Measurements from ENCODE around the gene SPG7. TPM values are rescaled to one million over a fixed set of nuclear protein-coding genes. Genes with fewer than 3 reads are reported as not detected.

The SPG7 gene
- total RNA-seq, 1 donor from 2014 or later: 96.1 TPM

GRCh38 chr16:89598199-89598598 is 90.0 kb downstream of the SPG7 start:
- Mint-ChIP-seq H3K36me3 (ENCODE audit: low read depth, unreplicated experiment) (no peaks in the 10 kb centered on the region), H3K9me3 (ENCODE audit: unreplicated experiment) (no peaks in the 10 kb centered on the region), H3K27me3 (ENCODE audit: low read depth, unreplicated experiment) (no peaks in the 10 kb centered on the region), H3K4me1 (ENCODE audit: low read depth, unreplicated experiment) (peaks cover 10% of the 10 kb centered on the region), H3K27ac (ENCODE audit: unreplicated experiment) (no peak overlapping the region), H3K4me3 (ENCODE audit: unreplicated experiment) (no peak overlapping the region)
- no peak overlapping the region for H3K9ac ChIP-seq (ENCODE audit: low read length)
- H3K4me2 ChIP-seq (ENCODE audit: low read length): no peak overlapping the region
- no peak for DNase-seq (ENCODE audit: low read depth)
- no peak for TF ChIP-seq EZH2 (IDR thresholded peaks at IDR 0.05; ENCODE audit: insufficient read depth, low read length)
- no peak for TF ChIP-seq CTCF (IDR thresholded peaks at IDR 0.05; ENCODE audit: insufficient read depth, low read depth, low read length)
- H3K36me3 ChIP-seq (ENCODE audit: insufficient read depth, low read length): no peaks in the 10 kb centered on the region
- H2AFZ ChIP-seq (ENCODE audit: low read depth, low read length): no peak overlapping the region
- H3K4me1 ChIP-seq (ENCODE audit: insufficient read depth, low read length): peaks cover 13% of the 10 kb centered on the region
- no peak for FAIRE-seq
- no peak overlapping the region for H3K27ac ChIP-seq (ENCODE audit: low read depth, low read length)
- no peaks in the 10 kb centered on the region for H4K20me1 ChIP-seq (ENCODE audit: insufficient read depth, low read length)
- H3K79me2 ChIP-seq (ENCODE audit: insufficient read depth, low read length): no peaks in the 10 kb centered on the region
- H3K4me3 ChIP-seq (ENCODE audit: insufficient read depth, low read depth, low read length): no peak overlapping the region
- no peaks in the 10 kb centered on the region for H3K9me3 ChIP-seq (ENCODE audit: insufficient read depth, low read depth, low read length)
- no peaks in the 10 kb centered on the region for H3K27me3 ChIP-seq (ENCODE audit: insufficient read depth, low read length)

GRCh38 chr16:89599451-89599858 is 91.3 kb downstream of the SPG7 start:
- H3K4me3 Mint-ChIP-seq (ENCODE audit: unreplicated experiment): no peak overlapping the region

More at GRCh38 chr16:89599451-89599858, 91.3 kb downstream of the SPG7 start:
- no peaks in the 10 kb centered on the region for H3K9me3 Mint-ChIP-seq (ENCODE audit: unreplicated experiment)
- H3K27ac Mint-ChIP-seq (ENCODE audit: unreplicated experiment): no peak overlapping the region
- Histone ChIP-seq H3K27ac (ENCODE audit: low read depth, low read length) (no peak overlapping the region), H3K4me3 (ENCODE audit: insufficient read depth, low read depth, low read length) (no peak overlapping the region), H3K9me3 (ENCODE audit: insufficient read depth, low read depth, low read length) (no peaks in the 10 kb centered on the region), H3K27me3 (ENCODE audit: insufficient read depth, low read length) (no peaks in the 10 kb centered on the region), H4K20me1 (ENCODE audit: insufficient read depth, low read length) (no peaks in the 10 kb centered on the region), H3K36me3 (ENCODE audit: insufficient read depth, low read length) (no peaks in the 10 kb centered on the region), H3K4me1 (ENCODE audit: insufficient read depth, low read length) (peaks cover 13% of the 10 kb centered on the region), H2AFZ (ENCODE audit: low read depth, low read length) (no peak overlapping the region), H3K4me2 (ENCODE audit: low read length) (no peak overlapping the region), H3K79me2 (ENCODE audit: insufficient read depth, low read length) (no peaks in the 10 kb centered on the region), H3K9ac (ENCODE audit: low read length) (no peak overlapping the region)
- peaks cover 10% of the 10 kb centered on the region for H3K4me1 Mint-ChIP-seq (ENCODE audit: low read depth, unreplicated experiment)
- DNase-seq (ENCODE audit: low read depth) (no peak), FAIRE-seq (no peak)
- TF ChIP-seq EZH2 (IDR thresholded peaks at IDR 0.05; ENCODE audit: insufficient read depth, low read length) (no peak), CTCF (IDR thresholded peaks at IDR 0.05; ENCODE audit: insufficient read depth, low read depth, low read length) (no peak)
- H3K36me3 Mint-ChIP-seq (ENCODE audit: low read depth, unreplicated experiment): no peaks in the 10 kb centered on the region
- H3K27me3 Mint-ChIP-seq (ENCODE audit: low read depth, unreplicated experiment): no peaks in the 10 kb centered on the region

All from astrocyte (in vitro differentiated cells and primary cell).